Thyroid gland (tissue), 4 donors: ENCODE measurements around the gene NFASC.

ENCODE experiments used
- CTCF ChIP-seq, 6 experiments: fragments of 200-600 bp in 3 of 6; fragments of 450-650 bp in 3 of 6; sonication (generic) in 3 of 6; IDR thresholded peaks; one replicate each; pipeline ENCODE4 v1.5.1; 2016 to 2019; ENCODE audit warnings: antibody characterized with exemption in 6 of 6, mild to moderate bottlenecking in 2 of 6, inconsistent platforms in 1 of 6, moderate library complexity in 1 of 6
- POLR2A ChIP-seq, 2 donors: fragments of 450-650 bp; IDR thresholded peaks; one replicate each; pipeline ENCODE4 v1.6.1; 2017; ENCODE audit warnings: antibody characterized with exemption in 2 of 2, mild to moderate bottlenecking in 2 of 2, moderate library complexity in 1 of 2

DNA sequence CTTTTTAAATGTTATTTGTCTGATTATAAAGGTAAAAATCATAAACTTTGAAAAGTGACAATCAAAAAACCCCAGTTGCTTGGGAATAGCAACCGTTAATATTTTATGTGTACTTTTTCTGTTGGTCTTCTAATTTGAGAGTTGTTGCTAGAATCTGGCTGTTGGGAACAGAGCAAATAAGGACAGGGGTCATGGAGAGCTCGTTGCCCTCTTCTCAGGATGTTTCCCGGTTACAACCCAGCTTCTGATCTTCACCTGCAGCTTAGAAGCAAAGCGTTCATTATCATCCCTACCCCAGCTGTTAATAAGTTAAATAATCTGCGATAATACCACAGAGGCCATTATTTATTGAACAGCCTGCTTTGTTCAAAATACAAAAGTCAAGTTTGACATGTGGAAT is 22.1 kb upstream of the NFASC start:
- TF ChIP-seq POLR2A (IDR thresholded peaks at IDR 0.05) (no peak), CTCF (IDR thresholded peaks at IDR 0.05) (no peak)
